Spleen (tissue), 11 donors: ENCODE data around the gene BCAS2. TPM values are rescaled to one million over a fixed set of nuclear protein-coding genes. Genes with fewer than 3 reads are reported as not detected.

Experiments used
- DNase-seq: peaks from one replicate; pipeline ENCODE4 v3.0.0-alpha.2; 2020
- H3K27ac ChIP-seq, 8 donors: fragments of 200-600 bp; sonication (generic) in 7 of 8; 1 replicate in 4 of 8; 2 replicates in 4 of 8; pipeline versions ENCODE4 v1.5.0 to v1.8.0; 2016 to 2021; ENCODE audit warnings: inconsistent platforms in 4 of 8, mild to moderate bottlenecking in 4 of 8, moderate library complexity in 1 of 8
- H3K27me3 ChIP-seq, 7 donors: fragments of 200-600 bp; sonication (generic) in 6 of 7; replicated peaks in 1 of 7; 1 replicate in 4 of 7; 2 replicates in 3 of 7; pipeline versions ENCODE4 v1.5.0 to v1.8.0; 2016 to 2021; ENCODE audit warnings: inconsistent platforms in 3 of 7, mild to moderate bottlenecking in 1 of 7
- H3K36me3 ChIP-seq, 6 donors: fragments of 200-600 bp; sonication (generic) in 5 of 6; 1 replicate in 4 of 6; 2 replicates in 2 of 6; pipeline versions ENCODE4 v1.5.0 to v1.8.0; 2016 to 2021; ENCODE audit warnings: inconsistent platforms in 2 of 6
- H3K4me1 ChIP-seq, 6 donors: fragments of 200-600 bp; sonication (generic) in 5 of 6; 1 replicate in 3 of 6; 2 replicates in 3 of 6; pipeline versions ENCODE4 v1.5.0 to v1.8.0; 2016 to 2021; ENCODE audit warnings: inconsistent platforms in 3 of 6
- H3K4me3 ChIP-seq, 8 donors: fragments of 200-600 bp; sonication (generic) in 7 of 8; 1 replicate in 4 of 8; 2 replicates in 4 of 8; pipeline versions ENCODE4 v1.5.0 to v1.8.0; 2016 to 2021; ENCODE audit warnings: inconsistent platforms in 4 of 8, mild to moderate bottlenecking in 4 of 8, moderate library complexity in 2 of 8
- H3K9me3 ChIP-seq, 8 donors: fragments of 200-600 bp; sonication (generic) in 7 of 8; 1 replicate in 4 of 8; 2 replicates in 4 of 8; pipeline versions ENCODE4 v1.5.0 to v1.8.0; 2016 to 2021; ENCODE audit warnings: inconsistent platforms in 4 of 8
- POLR2A ChIP-seq, 3 donors: fragments of 450-650 bp; IDR thresholded peaks; one replicate each; pipeline ENCODE4 v1.5.1; 2017; ENCODE audit warnings: antibody characterized with exemption in 3 of 3, mild to moderate bottlenecking in 1 of 3
- POLR2AphosphoS5 ChIP-seq, 3 donors: sonication (generic); formaldehyde crosslinking; IDR thresholded peaks; one replicate each; pipeline ENCODE4 v1.5.1; 2017; ENCODE audit warnings: antibody characterized with exemption in 3 of 3
- WGBS, 5 donors: extraction: QIAGEN DNeasy Blood & Tissue Kit in 3 of 5; methylation state at CpG; one replicate each; pipeline versions ENCODE4 v1.1.5 to v1.1.7; 2013 to 2018; 5-methylcytosine and 5-hydroxymethylcytosine counted together
- intact Hi-C: fragments of 100-400 bp; cut with DNase I; formaldehyde crosslinking; loops from one replicate; pipeline ENCODE4 v1.15.0; 2023; ENCODE audit warnings: low total_unique reads
- polyA plus RNA-seq, 3 donors: library from polyadenylated mRNA; stranded (reverse); fragments of 200-250 nt; gene quantifications; one replicate each; pipeline ENCODE4 v1.2.1, GENCODE V29; 2013
- total RNA-seq, 7 donors: library from RNA; depleted of rRNA in 3 of 7; stranded (reverse); fragments of >200 nt in 3 of 7; fragmentation: NEBNext Ultra II Directional in 4 of 7; extraction: Animal tissue kit (Norgen Biotek cat#: 25700) in 4 of 7; gene quantifications; one replicate each; pipeline versions ENCODE4 v1.1.0 to v1.2.1, GENCODE V29; 2016 to 2021
- TF ChIP-seq, protein P1 (sequence below), 11 experiments: fragments of 200-600 bp in 7 of 11; fragments of 450-650 bp in 4 of 11; sonication (generic) in 4 of 11; IDR thresholded peaks in 8 of 11; conservative IDR thresholded peaks in 3 of 11; 1 replicate in 7 of 11; 2 replicates in 4 of 11; pipeline versions ENCODE4 v1.4.0 to v1.8.0; 2016 to 2021; ENCODE audit warnings: antibody characterized with exemption in 11 of 11, inconsistent platforms in 4 of 11, mild to moderate bottlenecking in 1 of 11
- donor health status: healthy with polysubstance abuse.
- donor health status: DM: no; HTN: no; CAD: no; lungs with moderate emphysema.
- donor health status: DM: no; HTN: no; CAD: no.
- donor health status: Bipolar disorder and iron deficiency.
- donor health status: healthy.
- donor health status: DM: no; HTN: no; CAD: no.
- donor health status: DM: yes; HTN: yes; CAD: no.

Gene BCAS2
- total and polyA plus RNA-seq, 10 donors = 20.3 to 37.1 (median 28.4) TPM

DNA sequence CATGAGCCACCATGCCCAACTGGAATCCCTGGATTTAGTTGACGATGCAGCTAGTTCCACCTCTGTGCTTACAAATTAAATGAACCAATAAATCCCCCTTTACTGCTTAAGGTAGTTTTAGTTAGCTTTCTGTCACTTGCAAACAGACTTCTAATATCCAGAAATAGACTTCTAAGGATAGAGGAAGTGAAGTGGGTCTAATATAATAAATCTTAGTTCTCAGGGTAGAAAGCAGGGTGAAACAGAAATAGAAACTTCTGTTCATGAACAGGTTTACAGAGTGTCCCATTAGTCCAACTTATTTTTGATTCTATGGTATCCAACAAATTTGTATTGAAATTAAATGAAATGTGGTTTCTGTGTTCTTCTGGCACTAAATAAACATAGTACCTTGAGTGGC, 20.1 kb downstream of the BCAS2 start:
- peaks cover 3 to 24% (median 13%) of the 10 kb centered on the region in 6 donors for H3K36me3 ChIP-seq
- peak overlapping the region in 1 of 8 donors; percentile 3 for H3K27ac ChIP-seq
- no peak for DNase-seq
- TF ChIP-seq, protein P1, sequence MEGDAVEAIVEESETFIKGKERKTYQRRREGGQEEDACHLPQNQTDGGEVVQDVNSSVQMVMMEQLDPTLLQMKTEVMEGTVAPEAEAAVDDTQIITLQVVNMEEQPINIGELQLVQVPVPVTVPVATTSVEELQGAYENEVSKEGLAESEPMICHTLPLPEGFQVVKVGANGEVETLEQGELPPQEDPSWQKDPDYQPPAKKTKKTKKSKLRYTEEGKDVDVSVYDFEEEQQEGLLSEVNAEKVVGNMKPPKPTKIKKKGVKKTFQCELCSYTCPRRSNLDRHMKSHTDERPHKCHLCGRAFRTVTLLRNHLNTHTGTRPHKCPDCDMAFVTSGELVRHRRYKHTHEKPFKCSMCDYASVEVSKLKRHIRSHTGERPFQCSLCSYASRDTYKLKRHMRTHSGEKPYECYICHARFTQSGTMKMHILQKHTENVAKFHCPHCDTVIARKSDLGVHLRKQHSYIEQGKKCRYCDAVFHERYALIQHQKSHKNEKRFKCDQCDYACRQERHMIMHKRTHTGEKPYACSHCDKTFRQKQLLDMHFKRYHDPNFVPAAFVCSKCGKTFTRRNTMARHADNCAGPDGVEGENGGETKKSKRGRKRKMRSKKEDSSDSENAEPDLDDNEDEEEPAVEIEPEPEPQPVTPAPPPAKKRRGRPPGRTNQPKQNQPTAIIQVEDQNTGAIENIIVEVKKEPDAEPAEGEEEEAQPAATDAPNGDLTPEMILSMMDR (IDR thresholded peaks at IDR 0.05 in 8 of 11, conservative IDR thresholded peaks at IDR 0.05 in 3 of 11) = no peak
- TF ChIP-seq POLR2AphosphoS5 (IDR thresholded peaks at IDR 0.05) (no peak), POLR2A (IDR thresholded peaks at IDR 0.05) (no peak)
- 48 to 74% (median 58%) methylated on average over 1 of the region's 1 CpG for WGBS, 5 donors
- intact Hi-C loops = no loop called here
- H3K4me1 ChIP-seq = peaks cover 0 to 31% (median 8%) of the 10 kb centered on the region in 6 donors
- no peaks in the 10 kb centered on the region for H3K27me3 ChIP-seq
- H3K9me3 ChIP-seq = no peaks in the 10 kb centered on the region
- no peak overlapping the region for H3K4me3 ChIP-seq

DNA sequence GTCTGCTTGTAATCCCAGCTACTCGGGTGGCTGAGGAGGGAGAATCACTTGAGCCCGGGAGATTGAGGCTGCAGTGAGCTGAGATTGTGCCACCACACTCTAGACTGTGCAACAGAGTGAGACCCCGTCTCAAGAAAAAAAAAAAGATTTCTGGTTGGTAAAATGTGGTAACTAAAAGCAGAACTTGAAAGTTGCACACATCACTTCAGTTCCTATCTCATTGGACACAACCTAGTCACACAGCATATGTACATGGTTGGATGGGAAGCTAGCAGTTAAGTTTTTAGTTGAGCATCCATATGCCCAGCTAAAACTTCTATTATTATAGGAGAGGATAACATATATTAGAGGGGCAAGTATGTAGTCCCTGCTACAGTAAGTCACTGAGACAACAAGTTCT, 22.1 kb downstream of the BCAS2 start:
- 51 to 63% (median 60%) methylated on average over 3 of the region's 3 CpGs for WGBS, 5 donors
- Histone ChIP-seq H3K27ac (peak overlapping the region in 4 of 8 donors; percentile 14 to 55 (median 42)), H3K4me1 (peaks cover 0 to 31% (median 8%) of the 10 kb centered on the region in 6 donors), H3K36me3 (peaks cover 0 to 4% (median 0%) of the 10 kb centered on the region in 6 donors), H3K9me3 (no peaks in the 10 kb centered on the region), H3K27me3 (no peaks in the 10 kb centered on the region), H3K4me3 (no peak overlapping the region)
- no peak for DNase-seq
- intact Hi-C loops = no loop called here
- TF ChIP-seq POLR2A (IDR thresholded peaks at IDR 0.05) = no peak
- TF ChIP-seq POLR2AphosphoS5 (IDR thresholded peaks at IDR 0.05) = no peak
- TF ChIP-seq, protein P1 (IDR thresholded peaks at IDR 0.05 in 8 of 11, conservative IDR thresholded peaks at IDR 0.05 in 3 of 11) = no peak

DNA sequence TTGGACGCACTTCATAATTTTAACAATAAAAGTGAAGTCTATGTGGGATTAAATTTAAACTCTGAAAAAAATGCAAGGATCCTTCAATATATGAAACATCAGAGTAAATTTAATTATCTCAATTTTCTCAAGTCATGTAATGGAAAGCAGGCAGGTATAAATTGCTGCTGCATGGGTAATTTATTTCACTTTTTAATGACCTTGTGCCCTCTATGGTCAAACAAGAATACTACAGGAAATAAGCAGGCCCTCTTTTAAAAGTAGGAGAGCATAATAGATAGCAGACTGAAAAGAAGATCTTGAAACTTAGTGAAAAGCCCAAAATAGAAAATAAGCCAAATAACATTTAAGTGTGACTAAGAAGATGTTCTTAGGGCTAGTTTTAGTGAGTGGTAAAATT, 22.9 kb downstream of the BCAS2 start:
- H3K4me1 ChIP-seq = peaks cover 0 to 31% (median 8%) of the 10 kb centered on the region in 6 donors
- whole genome bisulfite sequencing, 5 donors = 66 to 100% (median 96%) methylated on average over 1 of the region's 1 CpG
- no peaks in the 10 kb centered on the region for H3K9me3 ChIP-seq
- intact Hi-C loops = no loop called here
- no peak for DNase-seq
- no peaks in the 10 kb centered on the region for H3K27me3 ChIP-seq
- H3K4me3 ChIP-seq = no peak overlapping the region
- peak overlapping the region in 2 of 8 donors; percentile 47 to 55 for H3K27ac ChIP-seq
- H3K36me3 ChIP-seq = no peaks in the 10 kb centered on the region
- TF ChIP-seq POLR2A (IDR thresholded peaks at IDR 0.05) = no peak
- TF ChIP-seq, protein P1 (IDR thresholded peaks at IDR 0.05 in 8 of 11, conservative IDR thresholded peaks at IDR 0.05 in 3 of 11) = peak in 8 of 11 experiments; percentile 21 to 57 (median 39)

DNA sequence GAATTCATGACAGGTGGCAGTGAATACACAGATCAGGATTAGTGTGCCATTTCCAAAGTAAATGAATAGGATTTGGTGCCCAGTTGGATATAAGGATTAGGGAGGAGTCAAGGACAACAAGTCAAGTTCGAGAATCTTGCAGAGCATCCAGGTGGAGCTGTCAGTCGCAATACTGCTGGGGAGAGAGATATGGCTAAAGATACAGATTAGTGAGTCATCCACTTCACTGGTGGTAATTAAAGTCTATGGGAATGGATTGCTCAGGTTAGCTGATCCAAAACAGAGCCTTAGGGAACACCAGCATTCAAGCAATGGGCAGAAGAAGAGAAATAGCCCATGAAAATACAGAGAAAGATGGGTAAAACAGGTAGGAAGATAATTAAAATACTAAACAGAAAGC, 26.8 kb downstream of the BCAS2 start:
- WGBS, 5 donors = 69 to 92% (median 87%) methylated on average over 2 of the region's 2 CpGs
- Histone ChIP-seq H3K27me3 (no peaks in the 10 kb centered on the region), H3K27ac (no peak overlapping the region), H3K9me3 (no peaks in the 10 kb centered on the region), H3K4me3 (no peak overlapping the region), H3K36me3 (no peaks in the 10 kb centered on the region), H3K4me1 (peaks cover 0 to 14% (median 7%) of the 10 kb centered on the region in 6 donors)
- intact Hi-C loops = no loop called here
- no peak for DNase-seq
- TF ChIP-seq POLR2A (IDR thresholded peaks at IDR 0.05) (no peak), POLR2AphosphoS5 (IDR thresholded peaks at IDR 0.05) (no peak)
- TF ChIP-seq, protein P1 (IDR thresholded peaks at IDR 0.05 in 8 of 11, conservative IDR thresholded peaks at IDR 0.05 in 3 of 11) = no peak
